Natural killer cell (primary cell): Measurements from ENCODE around the gene UBAC2. TPM values are rescaled to one million over a fixed set of nuclear protein-coding genes. Genes with fewer than 3 reads are reported as not detected.
A peak's percentile ranks its signal among the peaks of the same experiment; 100 is the strongest.

Source experiments
- ATAC-seq, 3 donors: fragments of 150-1000 bp in 2 of 3; fragments of 200-7000 bp in 1 of 3; cut with Tn5 transposase; 1 replicate in 1 of 3; 2 replicates in 2 of 3; pipeline ENCODE4 v1.10.0; 2021; ENCODE audit warnings: mild to moderate bottlenecking in 2 of 3, moderate library complexity in 2 of 3
- DNase-seq, 2 donors: peaks; one replicate each; pipeline versions ENCODE4 v3.0.0 to v3.0.0-alpha.2; 2013 to 2021; ENCODE audit warnings: mixed read lengths in 1 of 2
- H3K27ac ChIP-seq: one replicate; pipeline ENCODE4 v1.5.1; 2013; ENCODE audit warnings: mild to moderate bottlenecking, low read length
- H3K27me3 ChIP-seq: one replicate; pipeline ENCODE4 v1.6.1; 2013; ENCODE audit warnings: low read length; ENCODE audit not compliant: control insufficient read depth, insufficient read depth
- H3K36me3 ChIP-seq: one replicate; pipeline ENCODE4 v1.6.1; 2013; ENCODE audit warnings: low read length; ENCODE audit not compliant: control insufficient read depth, insufficient read depth
- H3K4me1 ChIP-seq: one replicate; pipeline ENCODE4 v1.6.1; 2013; ENCODE audit warnings: low read length; ENCODE audit not compliant: control insufficient read depth, insufficient read depth
- H3K4me3 ChIP-seq: one replicate; pipeline ENCODE4 v1.5.1; 2013; ENCODE audit warnings: low read length
- H3K9me3 ChIP-seq: one replicate; pipeline ENCODE4 v1.6.1; 2013; ENCODE audit warnings: low read length; ENCODE audit not compliant: control insufficient read depth, insufficient read depth
- H3K27ac Mint-ChIP-seq, 2 donors: one replicate each; pipeline ENCODE4 v1.8.0; 2022; ENCODE audit warnings: mild to moderate bottlenecking in 2 of 2, mixed read lengths in 2 of 2, moderate library complexity in 1 of 2
- H3K27me3 Mint-ChIP-seq, 2 donors: one replicate each; pipeline ENCODE4 v1.8.0; 2022; ENCODE audit warnings: low read depth in 2 of 2, mixed read lengths in 2 of 2
- H3K36me3 Mint-ChIP-seq: one replicate; pipeline ENCODE4 v1.8.0; 2022; ENCODE audit warnings: mixed read lengths
- H3K4me1 Mint-ChIP-seq, 2 donors: one replicate each; pipeline ENCODE4 v1.8.0; 2022; ENCODE audit warnings: mixed read lengths in 2 of 2
- H3K4me3 Mint-ChIP-seq: one replicate; pipeline ENCODE4 v1.8.0; 2022; ENCODE audit warnings: mild to moderate bottlenecking, moderate library complexity, mixed read lengths
- H3K9me3 Mint-ChIP-seq, 2 donors: one replicate each; pipeline ENCODE4 v1.8.0; 2022; ENCODE audit warnings: mixed read lengths in 2 of 2
- WGBS: methylation state at CpG from one replicate; pipeline ENCODE4 v1.1.7; 2013; ENCODE audit warnings: missing lambda C conversion rate; ENCODE audit not compliant: insufficient coverage; 5-methylcytosine and 5-hydroxymethylcytosine counted together
- intact Hi-C: fragments of 100-400 bp; cut with micrococcal nuclease; formaldehyde crosslinking; loops from one replicate; pipeline ENCODE4 v1.14.2; 2022
- total RNA-seq, 4 donors: library from RNA; stranded (reverse); fragments of 120-200 nt in 1 of 4; gene quantifications; one replicate each; pipeline versions ENCODE4 v1.2.3 to v1.2.4, GENCODE V29; 2013 to 2022
- TF ChIP-seq, protein P1 (sequence below): fragments of 200-600 bp; IDR thresholded peaks from one replicate; pipeline ENCODE4 v1.8.0; 2022; ENCODE audit warnings: antibody characterized with exemption

The UBAC2 gene
- total RNA-seq, 3 donors from 2014 or later (not counting 1 experiment from before 2014, with no cell fraction given), result 50.6 to 59.1 (median 56.4) TPM

- TF ChIP-seq, protein P1, sequence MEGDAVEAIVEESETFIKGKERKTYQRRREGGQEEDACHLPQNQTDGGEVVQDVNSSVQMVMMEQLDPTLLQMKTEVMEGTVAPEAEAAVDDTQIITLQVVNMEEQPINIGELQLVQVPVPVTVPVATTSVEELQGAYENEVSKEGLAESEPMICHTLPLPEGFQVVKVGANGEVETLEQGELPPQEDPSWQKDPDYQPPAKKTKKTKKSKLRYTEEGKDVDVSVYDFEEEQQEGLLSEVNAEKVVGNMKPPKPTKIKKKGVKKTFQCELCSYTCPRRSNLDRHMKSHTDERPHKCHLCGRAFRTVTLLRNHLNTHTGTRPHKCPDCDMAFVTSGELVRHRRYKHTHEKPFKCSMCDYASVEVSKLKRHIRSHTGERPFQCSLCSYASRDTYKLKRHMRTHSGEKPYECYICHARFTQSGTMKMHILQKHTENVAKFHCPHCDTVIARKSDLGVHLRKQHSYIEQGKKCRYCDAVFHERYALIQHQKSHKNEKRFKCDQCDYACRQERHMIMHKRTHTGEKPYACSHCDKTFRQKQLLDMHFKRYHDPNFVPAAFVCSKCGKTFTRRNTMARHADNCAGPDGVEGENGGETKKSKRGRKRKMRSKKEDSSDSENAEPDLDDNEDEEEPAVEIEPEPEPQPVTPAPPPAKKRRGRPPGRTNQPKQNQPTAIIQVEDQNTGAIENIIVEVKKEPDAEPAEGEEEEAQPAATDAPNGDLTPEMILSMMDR, result no peak
- peak in 1 of 2 donors; percentile 65 for DNase-seq
- ATAC-seq, result peak in 1 of 3 donors; percentile 20
- Mint-ChIP-seq H3K4me1 (peaks cover 61 to 67% of the 10 kb centered on the region in 2 donors), H3K9me3 (no peaks in the 10 kb centered on the region), H3K4me3 (peak overlapping the region; percentile 35), H3K36me3 (peaks cover 43% of the 10 kb centered on the region), H3K27me3 (no peaks in the 10 kb centered on the region), H3K27ac (peak overlapping the region in 1 of 2 donors; percentile 2)
- H3K4me3 ChIP-seq, result no peak overlapping the region
- no peaks in the 10 kb centered on the region for H3K9me3 ChIP-seq
- intact Hi-C loops, result no loop called here
- H3K4me1 ChIP-seq, result peaks cover 62% of the 10 kb centered on the region
- H3K27ac ChIP-seq, result peak overlapping the region; percentile 50
- H3K27me3 ChIP-seq, result no peaks in the 10 kb centered on the region
- WGBS, result 73% methylated on average over 8 of the region's 12 CpGs
- peaks cover 16% of the 10 kb centered on the region for H3K36me3 ChIP-seq
These were observed 170.0 kb downstream of the UBAC2 start for GRCh38 chr13:99370481-99371275.

DNA sequence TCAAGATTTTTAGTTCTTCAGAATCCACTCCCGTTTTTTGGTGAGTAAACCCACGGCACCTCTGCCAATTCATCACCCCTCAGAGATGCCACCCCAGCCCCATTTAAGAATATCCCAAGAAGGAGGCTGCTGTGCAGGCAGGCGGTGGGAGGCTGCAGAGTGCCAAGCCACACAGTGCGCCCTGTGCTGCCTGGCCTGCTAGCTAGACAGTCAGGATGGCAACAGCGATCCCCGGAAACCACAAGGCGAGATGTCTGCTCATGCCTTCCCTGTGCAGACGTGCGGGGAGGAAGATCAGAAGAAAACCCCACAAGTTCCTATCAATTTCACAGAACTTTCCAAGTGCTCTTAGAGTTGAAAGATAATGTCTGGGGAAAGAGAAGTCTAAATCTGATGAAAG, 171.3 kb downstream of the UBAC2 start:
- Histone ChIP-seq H3K27me3 (no peaks in the 10 kb centered on the region), H3K27ac (peak overlapping the region; percentile 62), H3K4me1 (peaks cover 64% of the 10 kb centered on the region), H3K4me3 (no peak overlapping the region), H3K36me3 (peaks cover 16% of the 10 kb centered on the region), H3K9me3 (no peaks in the 10 kb centered on the region)
- DNase-seq (peak in 1 of 2 donors; percentile 85), ATAC-seq (peak in 2 of 3 donors; percentile 53 to 74)
- H3K4me1 Mint-ChIP-seq, result peaks cover 56 to 65% of the 10 kb centered on the region in 2 donors
- WGBS, result 61% methylated on average over 9 of the region's 9 CpGs
- H3K9me3 Mint-ChIP-seq, result no peaks in the 10 kb centered on the region
- H3K27me3 Mint-ChIP-seq, result no peaks in the 10 kb centered on the region
- H3K4me3 Mint-ChIP-seq, result peak overlapping the region; percentile 49
- TF ChIP-seq, protein P1, result no peak
- H3K36me3 Mint-ChIP-seq, result peaks cover 43% of the 10 kb centered on the region
- H3K27ac Mint-ChIP-seq, result peak overlapping the region; percentile 68 to 72
- intact Hi-C loops, result no loop called here

GRCh38 chr13:99373436-99373835, 172.8 kb downstream of the UBAC2 start:
- TF ChIP-seq, protein P1, result no peak
- Mint-ChIP-seq H3K9me3 (no peaks in the 10 kb centered on the region), H3K27ac (peak overlapping the region in 1 of 2 donors; percentile 58), H3K4me3 (no peak overlapping the region), H3K36me3 (peaks cover 38% of the 10 kb centered on the region), H3K4me1 (peaks cover 41 to 52% of the 10 kb centered on the region in 2 donors), H3K27me3 (no peaks in the 10 kb centered on the region)
- Histone ChIP-seq H3K27ac (peak overlapping the region; percentile 93), H3K9me3 (no peaks in the 10 kb centered on the region), H3K4me3 (no peak overlapping the region), H3K4me1 (peaks cover 60% of the 10 kb centered on the region), H3K27me3 (no peaks in the 10 kb centered on the region), H3K36me3 (peaks cover 24% of the 10 kb centered on the region)
- intact Hi-C loops, result no loop called here
- WGBS, result 96% methylated on average over 8 of the region's 8 CpGs
- no peak for DNase-seq
- ATAC-seq, result no peak
